HepG2 (cell line): Measurements from ENCODE around the gene MREG. TPM values are rescaled to one million over a fixed set of nuclear protein-coding genes. Genes with fewer than 3 reads are reported as not detected.
A peak's percentile ranks its signal among the peaks of the same experiment; 100 is the strongest.

ENCODE experiments used
- ARHGAP35 ChIP-seq: sonication (generic); formaldehyde crosslinking; IDR thresholded peaks from 2 replicates; pipeline ENCODE4 v1.9.0; 2022; ENCODE audit warnings: mild to moderate bottlenecking, inconsistent platforms, moderate library complexity, missing genetic modification reagents, borderline replicate concordance
- ASH2L ChIP-seq: fragments of 300-600, 200-600 bp; sonication (generic); IDR thresholded peaks from 2 replicates; pipeline ENCODE4 v1.7.0; 2017; ENCODE audit warnings: low read depth, mild to moderate bottlenecking, moderate library complexity, mixed read lengths, low read length; ENCODE audit not compliant: insufficient read length
- ATF7 ChIP-seq, 2 experiments: fragments of 450-650 bp in 1 of 2; sonication (generic) in 1 of 2; formaldehyde crosslinking in 1 of 2; IDR thresholded peaks; 2 replicates each; pipeline versions ENCODE4 v1.4.0 to v1.6.1; 2016 to 2020; ENCODE audit warnings: antibody characterized with exemption in 1 of 2, mild to moderate bottlenecking in 1 of 2, missing genetic modification reagents in 1 of 2
- BCL3 ChIP-seq: sonication (generic); formaldehyde crosslinking; IDR thresholded peaks from 2 replicates; pipeline ENCODE4 v1.5.1; 2020; ENCODE audit warnings: mild to moderate bottlenecking, missing genetic modification reagents, moderate library complexity
- CREB1 ChIP-seq, 2 experiments: fragments of 450-650 bp in 1 of 2; IDR thresholded peaks; 2 replicates each; pipeline ENCODE4 v1.6.1; 2016 to 2017; ENCODE audit warnings: control low read depth in 1 of 2, mild to moderate bottlenecking in 1 of 2, missing compliant biosample characterization in 1 of 2, missing genetic modification characterization in 1 of 2
- FOXO4 ChIP-seq: sonication (generic); formaldehyde crosslinking; conservative IDR thresholded peaks from 2 replicates; pipeline ENCODE4 v1.8.1; 2023; ENCODE audit warnings: missing genetic modification reagents
- GTF3A ChIP-seq: sonication (generic); formaldehyde crosslinking; conservative IDR thresholded peaks from 2 replicates; pipeline ENCODE4 v1.4.0; 2020; ENCODE audit warnings: mild to moderate bottlenecking, missing genetic modification reagents
- HMG20B ChIP-seq: conservative IDR thresholded peaks from 2 replicates; pipeline ENCODE4 v1.6.1; 2016; ENCODE audit warnings: missing genetic modification reagents, missing compliant biosample characterization
- KDM1A ChIP-seq: IDR thresholded peaks from 2 replicates; pipeline ENCODE4 v1.6.1; 2016; ENCODE audit warnings: missing compliant biosample characterization
- PAXIP1 ChIP-seq: sonication (generic); formaldehyde crosslinking; conservative IDR thresholded peaks from 2 replicates; pipeline ENCODE4 v1.4.0; 2020; ENCODE audit warnings: mild to moderate bottlenecking, missing genetic modification reagents, moderate library complexity
- PHF21A ChIP-seq: sonication (generic); formaldehyde crosslinking; IDR thresholded peaks from 2 replicates; pipeline ENCODE4 v1.5.0; 2020; ENCODE audit warnings: mild to moderate bottlenecking, missing genetic modification reagents
- PITX1 ChIP-seq: sonication (generic); formaldehyde crosslinking; IDR thresholded peaks from 2 replicates; pipeline ENCODE4 v1.5.1; 2020; ENCODE audit warnings: mild to moderate bottlenecking, missing genetic modification reagents
- SMARCC2 ChIP-seq: fragments of 450-650 bp; IDR thresholded peaks from 2 replicates; pipeline ENCODE4 v1.6.1; 2017; ENCODE audit warnings: antibody characterized with exemption, mild to moderate bottlenecking
- U2AF1 ChIP-seq: fragments of 200-400 bp; formaldehyde crosslinking; optimal IDR thresholded peaks from 2 replicates; pipeline ENCODE3; 2017; ENCODE audit warnings: mild to moderate bottlenecking, low read depth, low read length
- ZNF24 ChIP-seq: fragments of 450-650 bp; IDR thresholded peaks from 2 replicates; pipeline ENCODE4 v1.6.1; 2017; ENCODE audit warnings: antibody characterized with exemption, mild to moderate bottlenecking
- ZNF556 ChIP-seq: sonication (generic); formaldehyde crosslinking; IDR thresholded peaks from 2 replicates; pipeline ENCODE4 v1.4.0; 2020; ENCODE audit warnings: mild to moderate bottlenecking, missing genetic modification reagents, borderline replicate concordance
- ZNF781 ChIP-seq: sonication (generic); formaldehyde crosslinking; IDR thresholded peaks from 2 replicates; pipeline ENCODE4 v1.5.1; 2020; ENCODE audit warnings: borderline replicate concordance, mild to moderate bottlenecking, missing genetic modification reagents; ENCODE audit errors: not compliant biosample characterization
- ZNF782 ChIP-seq: sonication (generic); formaldehyde crosslinking; IDR thresholded peaks from 2 replicates; pipeline ENCODE4 v1.4.0; 2020; ENCODE audit warnings: missing genetic modification reagents, mild to moderate bottlenecking, borderline replicate concordance
- polyA plus RNA-seq, 8 experiments: library from polyadenylated mRNA; depleted of rRNA in 3 of 8; stranded (reverse) in 7 of 8; unstranded in 1 of 8; fragments of >200 nt; fragmentation: Illumina TruSeq in 4 of 8; extraction: Trizol in 4 of 8; gene quantifications; 2 replicates each; pipeline versions ENCODE4 v1.2.1 to v1.2.3, GENCODE V29; 2011 to 2016; ENCODE audit warnings: low read depth in 4 of 8, missing spikeins in 1 of 8, mixed read lengths in 1 of 8; ENCODE audit not compliant: insufficient read depth in 1 of 8
- total RNA-seq, 5 experiments: library from RNA; depleted of rRNA; stranded (reverse); fragments of >200 nt; fragmentation: Illumina TruSeq; extraction: Trizol; gene quantifications; 2 replicates each; pipeline ENCODE4 v1.2.3, GENCODE V29; 2016; ENCODE audit warnings: low read depth in 1 of 5
- TF ChIP-seq, protein P1 (sequence below): sonication (generic); formaldehyde crosslinking; IDR thresholded peaks from 2 replicates; pipeline ENCODE4 v1.4.0; 2020; ENCODE audit warnings: missing genetic modification reagents

Gene MREG
- total and polyA plus RNA-seq, 2 of the 13 experiments (the other 11 are each of a cell fraction or from before 2014, with no cell fraction given): 7.5 to 23.3 TPM

- peak; percentile 64; the same call in 1 of the 2 replicates for TF ChIP-seq BCL3 (CRISPR knock-in tag)
- TF ChIP-seq ZNF782 (CRISPR knock-in tag): peak; percentile 82; the same call in 1 of the 2 replicates
- no peak for TF ChIP-seq U2AF1
- TF ChIP-seq PITX1 (CRISPR knock-in tag): 0 out of 2 replicates have a peak, but pooled peaks have one; percentile 34
- no peak for TF ChIP-seq KDM1A (CRISPR knock-in tag)
- no peak for TF ChIP-seq ZNF781 (CRISPR knock-in tag)
- 0 out of 2 replicates have a peak, but pooled peaks have one; percentile 59 for TF ChIP-seq FOXO4 (CRISPR knock-in tag)
- TF ChIP-seq ASH2L: peak; percentile 73
- TF ChIP-seq, protein P1, sequence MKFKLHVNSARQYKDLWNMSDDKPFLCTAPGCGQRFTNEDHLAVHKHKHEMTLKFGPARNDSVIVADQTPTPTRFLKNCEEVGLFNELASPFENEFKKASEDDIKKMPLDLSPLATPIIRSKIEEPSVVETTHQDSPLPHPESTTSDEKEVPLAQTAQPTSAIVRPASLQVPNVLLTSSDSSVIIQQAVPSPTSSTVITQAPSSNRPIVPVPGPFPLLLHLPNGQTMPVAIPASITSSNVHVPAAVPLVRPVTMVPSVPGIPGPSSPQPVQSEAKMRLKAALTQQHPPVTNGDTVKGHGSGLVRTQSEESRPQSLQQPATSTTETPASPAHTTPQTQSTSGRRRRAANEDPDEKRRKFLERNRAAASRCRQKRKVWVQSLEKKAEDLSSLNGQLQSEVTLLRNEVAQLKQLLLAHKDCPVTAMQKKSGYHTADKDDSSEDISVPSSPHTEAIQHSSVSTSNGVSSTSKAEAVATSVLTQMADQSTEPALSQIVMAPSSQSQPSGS (CRISPR knock-in tag): peak; percentile 25; the same call in 1 of the 2 replicates
- TF ChIP-seq ARHGAP35: peak; percentile 55; the same call in 1 of the 2 replicates
- no peak for TF ChIP-seq HMG20B (CRISPR knock-in tag)
- TF ChIP-seq PAXIP1 (CRISPR knock-in tag): peak; percentile 34; the same call in 1 of the 2 replicates
- no peak for TF ChIP-seq SMARCC2
- TF ChIP-seq ZNF24: no peak
- TF ChIP-seq PHF21A (CRISPR knock-in tag): peak; percentile 69; the same call in 1 of the 2 replicates
- no peak for TF ChIP-seq ATF7 (IDR thresholded peaks at IDR 0.05)
- 0 out of 2 replicates have a peak, but pooled peaks have one; percentile 39 for TF ChIP-seq ATF7 (CRISPR knock-in tag; IDR thresholded peaks at IDR 0.05)
- TF ChIP-seq GTF3A: peak; percentile 89; the same call in 1 of the 2 replicates
- peak; percentile 73; the same call in 1 of the 2 replicates for TF ChIP-seq ZNF556 (CRISPR knock-in tag)
- no peak for TF ChIP-seq CREB1 (IDR thresholded peaks at IDR 0.05)
- no peak for TF ChIP-seq CREB1 (CRISPR knock-in tag; IDR thresholded peaks at IDR 0.05)
Measured at GRCh38 chr2:216013080-216013909, at the start of gene MREG (continued).
